Smooth muscle cell (in vitro differentiated cells): Measurements from ENCODE around the gene TM2D1. TPM values are rescaled to one million over a fixed set of nuclear protein-coding genes. Genes with fewer than 3 reads are reported as not detected.
"Not testable (repeated sequence)": the region's sequence is repeated elsewhere in the genome, so short reads cannot be mapped to it uniquely, and the experiment has no call there.

Source experiments
- DNase-seq: peaks from one replicate; lab custom pipeline; 2025; ENCODE audit not compliant: unreplicated experiment; lab: John Stamatoyannopoulos, UW
- H2AFZ ChIP-seq: fragments of 200-600 bp; sonication (generic); 2 replicates; pipeline ENCODE4 v1.6.0; 2016; ENCODE audit warnings: antibody characterized with exemption, low read depth, mild to moderate bottlenecking
- H3F3A ChIP-seq: fragments of 200-600 bp; sonication (generic); 2 replicates; pipeline ENCODE4 v1.6.0; 2017; ENCODE audit warnings: antibody characterized with exemption, low read depth
- H3K27ac ChIP-seq: fragments of 200-600 bp; sonication (generic); 2 replicates; pipeline ENCODE4 v1.5.1; 2016; ENCODE audit warnings: low read depth, mild to moderate bottlenecking
- H3K27me3 ChIP-seq: fragments of 200-600 bp; sonication (generic); 2 replicates; pipeline ENCODE4 v1.6.1; 2016; ENCODE audit warnings: low read depth, mild to moderate bottlenecking
- H3K36me3 ChIP-seq: fragments of 200-600 bp; sonication (generic); 2 replicates; pipeline ENCODE4 v1.5.1; 2016; ENCODE audit warnings: low read depth
- H3K4me1 ChIP-seq: fragments of 200-600 bp; sonication (generic); 2 replicates; pipeline ENCODE4 v1.5.1; 2016; ENCODE audit warnings: low read depth
- H3K4me2 ChIP-seq: fragments of 200-600 bp; sonication (generic); 2 replicates; pipeline ENCODE4 v1.6.0; 2016; ENCODE audit warnings: mild to moderate bottlenecking
- H3K4me3 ChIP-seq: fragments of 200-600 bp; sonication (generic); 2 replicates; pipeline ENCODE4 v1.5.1; 2016; ENCODE audit warnings: mild to moderate bottlenecking
- H3K79me2 ChIP-seq: fragments of 200-600 bp; sonication (generic); 2 replicates; pipeline ENCODE4 v1.6.0; 2016; ENCODE audit warnings: low read depth, mild to moderate bottlenecking
- H3K9ac ChIP-seq: fragments of 200-600 bp; sonication (generic); 2 replicates; pipeline ENCODE4 v1.6.0; 2016; ENCODE audit warnings: low read depth
- H3K9me3 ChIP-seq: fragments of 200-600 bp; sonication (generic); replicated peaks from 2 replicates; pipeline ENCODE4 v1.5.1; 2016; ENCODE audit warnings: low read depth
- H4K20me1 ChIP-seq: fragments of 200-600 bp; sonication (generic); 2 replicates; pipeline ENCODE4 v1.6.0; 2016; ENCODE audit warnings: low read depth
- WGBS: methylation state at CpG from one replicate; pipeline ENCODE4 v1.1.7; 2016; ENCODE audit warnings: low lambda C conversion rate; 5-methylcytosine and 5-hydroxymethylcytosine counted together
- polyA plus RNA-seq: library from polyadenylated mRNA; unstranded; fragments of >200 nt; fragmentation: Nextera tagmentation; extraction: Ambion mirVana; gene quantifications from 2 replicates; pipeline ENCODE4 v1.2.1, GENCODE V29; 2016
- total RNA-seq: library from RNA; depleted of rRNA; stranded (reverse); fragments of >200 nt; gene quantifications from 2 replicates; pipeline ENCODE4 v1.2.3, GENCODE V29; 2014
- TF ChIP-seq, protein P1 (sequence below): fragments of 200-600 bp; sonication (generic); IDR thresholded peaks from 2 replicates; pipeline ENCODE4 v1.5.1; 2017; ENCODE audit warnings: borderline replicate concordance, mild to moderate bottlenecking, antibody characterized with exemption; ENCODE audit not compliant: insufficient read depth, poor library complexity, severe bottlenecking

The TM2D1 gene
- total and polyA plus RNA-seq, 2 experiments from 2014 or later = 74.1 to 107 TPM

DNA sequence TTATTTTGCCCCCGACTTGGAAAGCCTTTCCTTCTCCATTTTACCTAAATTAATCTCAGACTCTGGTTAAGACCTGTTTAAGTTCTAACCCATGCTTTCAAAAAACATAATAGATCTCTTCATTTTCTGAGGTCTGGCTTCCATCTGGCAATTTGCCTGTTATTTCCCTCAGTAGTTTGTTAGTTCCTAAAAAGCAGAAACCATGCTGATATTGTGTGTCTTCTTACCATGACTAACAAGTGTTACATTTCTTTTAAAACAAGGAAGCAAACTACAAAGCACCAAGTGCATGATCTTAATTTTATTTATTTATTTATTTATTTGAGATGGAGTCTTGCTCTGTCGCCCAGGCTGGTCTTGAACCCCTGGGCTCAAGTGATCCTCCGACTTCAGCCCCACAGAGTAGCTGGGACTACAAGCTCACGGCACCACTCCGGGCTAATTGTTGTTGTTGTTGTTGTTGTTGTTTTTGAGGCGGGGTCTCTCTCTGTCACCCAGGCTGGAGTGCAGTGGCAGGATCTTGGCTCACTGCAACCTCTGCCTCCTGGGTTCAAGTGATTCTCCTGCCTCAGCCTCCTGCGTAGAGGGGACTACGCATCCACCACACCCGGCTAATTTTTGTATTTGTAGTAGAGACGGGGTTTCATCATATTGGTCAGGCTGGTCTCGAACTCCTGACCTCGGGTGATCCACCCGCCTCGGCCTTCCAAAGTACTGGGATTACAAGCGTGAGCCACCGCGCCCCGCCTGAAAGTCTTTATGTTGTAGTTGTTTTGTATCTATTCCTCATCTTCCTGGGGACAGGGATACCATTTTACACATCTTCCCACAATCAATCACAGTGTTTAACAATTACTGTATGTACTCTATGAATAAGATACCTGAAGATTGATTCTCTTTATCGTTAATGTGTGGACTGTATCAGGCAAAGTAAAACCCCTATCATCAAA, 16.1 kb upstream of the TM2D1 start:
- H3K27ac ChIP-seq = peak overlapping the region; percentile 34
- H3F3A ChIP-seq = no peaks in the 10 kb centered on the region
- no peaks in the 10 kb centered on the region for H4K20me1 ChIP-seq
- no peaks in the 10 kb centered on the region for H3K36me3 ChIP-seq
- peaks cover 15% of the 10 kb centered on the region for H3K79me2 ChIP-seq
- no peak for DNase-seq
- H3K27me3 ChIP-seq = no peaks in the 10 kb centered on the region
- H3K9me3 ChIP-seq = no peaks in the 10 kb centered on the region
- H3K4me2 ChIP-seq = peak overlapping the region; percentile 99
- WGBS = 89% methylated on average over 19 of the region's 19 CpGs
- TF ChIP-seq, protein P1, sequence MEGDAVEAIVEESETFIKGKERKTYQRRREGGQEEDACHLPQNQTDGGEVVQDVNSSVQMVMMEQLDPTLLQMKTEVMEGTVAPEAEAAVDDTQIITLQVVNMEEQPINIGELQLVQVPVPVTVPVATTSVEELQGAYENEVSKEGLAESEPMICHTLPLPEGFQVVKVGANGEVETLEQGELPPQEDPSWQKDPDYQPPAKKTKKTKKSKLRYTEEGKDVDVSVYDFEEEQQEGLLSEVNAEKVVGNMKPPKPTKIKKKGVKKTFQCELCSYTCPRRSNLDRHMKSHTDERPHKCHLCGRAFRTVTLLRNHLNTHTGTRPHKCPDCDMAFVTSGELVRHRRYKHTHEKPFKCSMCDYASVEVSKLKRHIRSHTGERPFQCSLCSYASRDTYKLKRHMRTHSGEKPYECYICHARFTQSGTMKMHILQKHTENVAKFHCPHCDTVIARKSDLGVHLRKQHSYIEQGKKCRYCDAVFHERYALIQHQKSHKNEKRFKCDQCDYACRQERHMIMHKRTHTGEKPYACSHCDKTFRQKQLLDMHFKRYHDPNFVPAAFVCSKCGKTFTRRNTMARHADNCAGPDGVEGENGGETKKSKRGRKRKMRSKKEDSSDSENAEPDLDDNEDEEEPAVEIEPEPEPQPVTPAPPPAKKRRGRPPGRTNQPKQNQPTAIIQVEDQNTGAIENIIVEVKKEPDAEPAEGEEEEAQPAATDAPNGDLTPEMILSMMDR = no peak
- no peak overlapping the region for H3K9ac ChIP-seq
- H3K4me1 ChIP-seq = peaks cover 11% of the 10 kb centered on the region
- H2AFZ ChIP-seq = peak overlapping the region; percentile 97
- peak overlapping the region; percentile 88 for H3K4me3 ChIP-seq

DNA sequence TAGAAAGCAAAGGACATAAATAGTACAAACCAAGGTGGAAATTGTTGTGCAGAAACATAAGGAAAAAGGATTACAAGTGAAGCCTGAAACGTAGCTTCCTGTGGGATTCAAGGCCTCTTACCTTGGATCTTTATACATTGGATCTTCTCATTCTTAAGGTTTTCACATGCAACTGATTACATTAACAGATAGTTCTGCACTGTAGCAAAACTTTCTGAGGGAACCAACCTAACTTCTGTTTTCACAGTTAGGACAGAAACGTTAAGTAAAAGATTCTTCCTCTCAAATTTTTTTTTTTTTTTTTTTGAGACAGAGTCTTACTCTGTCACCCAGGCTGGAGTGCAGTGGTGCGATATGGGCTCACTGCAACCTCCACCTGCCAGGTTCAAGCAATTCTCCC, 7.8 kb upstream of the TM2D1 start:
- Histone ChIP-seq H3K27ac (no peak overlapping the region), H3K27me3 (no peaks in the 10 kb centered on the region), H3F3A (no peaks in the 10 kb centered on the region), H4K20me1 (no peaks in the 10 kb centered on the region), H2AFZ (no peak overlapping the region), H3K4me2 (no peak overlapping the region), H3K9ac (no peak overlapping the region), H3K79me2 (no peaks in the 10 kb centered on the region), H3K4me1 (no peaks in the 10 kb centered on the region), H3K9me3 (no peaks in the 10 kb centered on the region), H3K4me3 (no peak overlapping the region), H3K36me3 (no peaks in the 10 kb centered on the region)
- TF ChIP-seq, protein P1 = no peak
- WGBS = 81% methylated on average over 3 of the region's 3 CpGs
- no peak for DNase-seq

DNA sequence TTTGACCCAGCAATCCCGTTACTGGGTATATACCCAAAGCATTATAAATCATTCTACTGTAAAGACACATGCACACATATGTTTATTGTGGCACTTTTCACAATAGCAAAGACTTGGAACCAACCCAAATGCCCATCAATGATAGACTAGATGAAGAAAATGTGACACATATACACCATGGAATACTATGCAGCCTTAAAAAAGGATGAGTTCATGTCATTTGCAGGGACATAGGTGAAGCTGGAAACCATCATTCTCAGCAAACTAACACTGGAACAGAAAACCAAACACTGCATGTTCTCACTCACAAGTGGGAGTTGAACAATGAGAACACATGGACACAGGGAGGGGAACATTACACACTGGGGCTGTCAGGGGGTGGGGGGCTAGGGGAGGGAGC, 5.7 kb upstream of the TM2D1 start:
- not testable (repeated sequence) for DNase-seq, H3F3A ChIP-seq, H3K9me3 ChIP-seq, H2AFZ ChIP-seq, H3K4me1 ChIP-seq, H3K4me3 ChIP-seq, H3K9ac ChIP-seq, H3K27ac ChIP-seq, H3K4me2 ChIP-seq, H3K79me2 ChIP-seq, H3K36me3 ChIP-seq, H4K20me1 ChIP-seq, H3K27me3 ChIP-seq
- 0% methylated on average over 1 of the region's 1 CpG for WGBS

DNA sequence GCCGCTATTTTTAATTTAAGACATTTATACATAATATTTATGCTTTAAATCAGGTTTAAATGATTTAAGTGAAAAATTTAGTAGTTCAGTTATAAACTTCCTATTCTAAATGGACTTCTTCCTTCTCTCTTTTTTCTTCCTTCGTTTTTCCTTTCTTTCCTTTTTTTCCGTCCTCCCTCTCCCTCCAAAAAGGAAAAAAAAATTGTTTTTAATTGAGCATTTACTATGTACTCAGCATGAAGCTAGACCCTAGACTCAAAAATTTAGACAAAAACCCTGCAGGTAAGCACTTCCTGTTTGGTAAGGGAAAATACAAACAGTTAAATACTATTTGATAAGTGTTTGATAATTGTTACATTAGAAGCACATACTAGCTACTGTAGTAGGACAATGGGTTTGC, 2.6 kb upstream of the TM2D1 start:
- no peak overlapping the region for H3K4me3 ChIP-seq
- H2AFZ ChIP-seq = no peak overlapping the region
- DNase-seq = no peak
- H3K27ac ChIP-seq = no peak overlapping the region
- no peak overlapping the region for H3K4me2 ChIP-seq
- TF ChIP-seq, protein P1 = no peak
- peaks cover 7% of the 10 kb centered on the region for H3K4me1 ChIP-seq
- no peak overlapping the region for H3K9ac ChIP-seq
- H4K20me1 ChIP-seq = no peaks in the 10 kb centered on the region
- no peaks in the 10 kb centered on the region for H3F3A ChIP-seq
- H3K36me3 ChIP-seq = no peaks in the 10 kb centered on the region
- 86% methylated on average over 3 of the region's 3 CpGs for WGBS
- no peaks in the 10 kb centered on the region for H3K27me3 ChIP-seq
- no peaks in the 10 kb centered on the region for H3K9me3 ChIP-seq
- peaks cover 24% of the 10 kb centered on the region for H3K79me2 ChIP-seq
